ENCODE measurements around the gene SCYGR7. TPM values are rescaled to one million over a fixed set of nuclear protein-coding genes. Genes with fewer than 3 reads are reported as not detected.
"Not testable (repeated sequence)": the region's sequence is repeated elsewhere in the genome, so short reads cannot be mapped to it uniquely, and the experiment has no call there.

Gene SCYGR7
- total RNA-seq, 4 donors from 2014 or later, result not detected

- Histone ChIP-seq H3K4me1 (peaks cover 0 to 22% (median 19%) of the 10 kb centered on the region in 4 donors), H3K36me3 (no peaks in the 10 kb centered on the region), H3K4me3 (no peak overlapping the region), H3K27me3 (no peaks in the 10 kb centered on the region), H3K9me3 (no peaks in the 10 kb centered on the region), H3K27ac (replicated peaks in 1 of 4) (no peak overlapping the region)
- intact Hi-C loops (cut with DNase I), result no loop called here
- TF ChIP-seq POLR2AphosphoS5 (IDR thresholded peaks at IDR 0.05), result no peak
- TF ChIP-seq, protein P1, sequence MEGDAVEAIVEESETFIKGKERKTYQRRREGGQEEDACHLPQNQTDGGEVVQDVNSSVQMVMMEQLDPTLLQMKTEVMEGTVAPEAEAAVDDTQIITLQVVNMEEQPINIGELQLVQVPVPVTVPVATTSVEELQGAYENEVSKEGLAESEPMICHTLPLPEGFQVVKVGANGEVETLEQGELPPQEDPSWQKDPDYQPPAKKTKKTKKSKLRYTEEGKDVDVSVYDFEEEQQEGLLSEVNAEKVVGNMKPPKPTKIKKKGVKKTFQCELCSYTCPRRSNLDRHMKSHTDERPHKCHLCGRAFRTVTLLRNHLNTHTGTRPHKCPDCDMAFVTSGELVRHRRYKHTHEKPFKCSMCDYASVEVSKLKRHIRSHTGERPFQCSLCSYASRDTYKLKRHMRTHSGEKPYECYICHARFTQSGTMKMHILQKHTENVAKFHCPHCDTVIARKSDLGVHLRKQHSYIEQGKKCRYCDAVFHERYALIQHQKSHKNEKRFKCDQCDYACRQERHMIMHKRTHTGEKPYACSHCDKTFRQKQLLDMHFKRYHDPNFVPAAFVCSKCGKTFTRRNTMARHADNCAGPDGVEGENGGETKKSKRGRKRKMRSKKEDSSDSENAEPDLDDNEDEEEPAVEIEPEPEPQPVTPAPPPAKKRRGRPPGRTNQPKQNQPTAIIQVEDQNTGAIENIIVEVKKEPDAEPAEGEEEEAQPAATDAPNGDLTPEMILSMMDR (IDR thresholded peaks at IDR 0.05), result no peak
- no peak for TF ChIP-seq POLR2A (IDR thresholded peaks at IDR 0.05; ENCODE audit: low read depth)
- DNase-seq (ENCODE audit: extremely low spot score), result no peak
- WGBS, result 87% methylated on average over 4 of the region's 4 CpGs
These were observed 7.5 kb upstream of the SCYGR7 start for GRCh38 chr2:227720680-227721079.

DNA sequence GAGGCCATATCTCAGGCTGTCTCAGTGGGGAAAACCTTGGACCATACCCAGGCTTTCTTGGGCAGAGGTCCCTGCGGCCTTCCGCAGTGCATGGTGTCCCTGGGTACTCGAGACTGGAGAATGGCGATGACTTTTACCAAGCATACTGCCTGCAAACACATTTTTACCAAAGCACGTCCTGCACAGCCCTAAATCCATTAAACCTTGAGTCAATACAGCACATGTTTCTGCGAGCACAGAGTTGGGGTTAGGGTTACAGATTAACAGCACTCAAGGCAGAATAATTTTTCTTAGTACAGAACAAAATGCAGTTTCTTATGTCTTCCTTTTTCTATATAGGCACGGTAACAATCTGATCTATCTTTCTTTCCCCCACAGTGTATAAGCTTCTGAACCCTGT lies 5.3 kb upstream of the SCYGR7 start:
- H3K4me3 ChIP-seq; H3K27ac ChIP-seq (replicated peaks in 1 of 4); intact Hi-C loops (cut with DNase I); DNase-seq (ENCODE audit: extremely low spot score); H3K9me3 ChIP-seq; H3K27me3 ChIP-seq; H3K36me3 ChIP-seq: not testable (repeated sequence)
- H3K4me1 ChIP-seq, result peaks cover 0 to 13% (median 12%) of the 10 kb centered on the region in 4 donors
- WGBS, result 89% methylated on average over 7 of the region's 7 CpGs

GRCh38 chr2:227724394-227725039 lies 3.6 kb upstream of the SCYGR7 start, which contains the start of gene SCYGR6:
TSS of gene SCYGR6 (minus strand) at chr2:227724757. CDS start at chr2:227724757, 0 bp downstream.
- Histone ChIP-seq H3K4me3 (no peak within 1 kb of the TSS), H3K27ac (replicated peaks in 1 of 4) (no peak within 1 kb of the TSS), H3K27me3 (no peaks in the 10 kb centered on the region), H3K9me3 (no peaks in the 10 kb centered on the region), H3K36me3 (no peaks in the 10 kb centered on the region), H3K4me1 (no peaks in the 10 kb centered on the region)
- DNase-seq (ENCODE audit: extremely low spot score), result no peak
- intact Hi-C loops (cut with DNase I), result no loop called here
- TF ChIP-seq, protein P1 (IDR thresholded peaks at IDR 0.05), result no peak
- TF ChIP-seq POLR2A (IDR thresholded peaks at IDR 0.05; ENCODE audit: low read depth) (no peak), EP300 (IDR thresholded peaks at IDR 0.05) (no peak), POLR2AphosphoS5 (IDR thresholded peaks at IDR 0.05) (no peak)
- WGBS, result 90% methylated on average over 12 of the region's 15 CpGs

DNA sequence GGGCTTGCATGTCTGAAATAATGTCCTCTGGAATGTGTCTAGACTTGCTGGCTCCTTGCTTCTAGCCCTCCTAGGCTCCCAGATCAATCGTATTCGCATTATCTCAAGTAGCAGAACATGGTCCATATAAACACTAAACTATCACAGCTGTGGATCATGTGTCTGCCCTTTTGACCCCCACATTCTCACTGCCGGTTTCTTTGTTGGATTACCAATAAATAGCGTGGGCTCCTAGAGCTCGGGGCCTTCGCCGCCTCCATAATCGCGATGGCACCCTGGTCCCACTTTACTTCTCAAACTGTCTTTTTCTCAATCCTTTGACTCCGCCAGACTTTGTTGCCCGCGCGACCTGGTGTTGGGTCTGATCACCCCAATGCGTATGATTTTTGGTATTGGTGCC lies 11.2 kb downstream of the SCYGR7 start:
- no peaks in the 10 kb centered on the region for H3K36me3 ChIP-seq
- no peaks in the 10 kb centered on the region for H3K27me3 ChIP-seq
- TF ChIP-seq POLR2A (IDR thresholded peaks at IDR 0.05; ENCODE audit: low read depth) (no peak), EP300 (IDR thresholded peaks at IDR 0.05) (no peak), POLR2AphosphoS5 (IDR thresholded peaks at IDR 0.05) (no peak)
- TF ChIP-seq, protein P1 (IDR thresholded peaks at IDR 0.05), result no peak
- intact Hi-C loops (cut with DNase I), result no loop called here
- no peak overlapping the region for H3K27ac ChIP-seq (replicated peaks in 1 of 4)
- WGBS, result 69% methylated on average over 14 of the region's 14 CpGs
- H3K4me1 ChIP-seq, result no peaks in the 10 kb centered on the region
- no peak overlapping the region for H3K4me3 ChIP-seq
- DNase-seq (ENCODE audit: extremely low spot score), result no peak
- no peaks in the 10 kb centered on the region for H3K9me3 ChIP-seq

DNA sequence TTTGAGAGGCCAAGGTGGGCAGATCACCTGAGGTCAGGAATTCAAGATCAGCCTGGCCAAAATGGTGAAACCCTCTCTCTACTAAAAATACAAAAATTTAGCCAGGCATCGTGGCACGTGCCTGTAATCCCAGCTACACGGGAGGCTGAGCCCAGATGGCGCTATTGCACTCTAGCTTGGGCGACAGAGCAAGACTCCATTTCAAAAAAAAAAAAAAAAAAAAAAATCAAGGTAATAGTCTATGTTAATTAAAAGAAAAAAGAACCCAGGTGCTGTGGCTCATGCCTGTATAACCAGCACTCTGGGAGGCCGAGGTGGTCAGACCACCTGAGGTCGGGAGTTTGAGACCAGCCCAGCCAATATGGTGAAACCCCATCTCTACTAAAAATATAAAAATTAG lies 12.6 kb downstream of the SCYGR7 start:
- DNase-seq (ENCODE audit: extremely low spot score); H3K4me3 ChIP-seq; H3K27ac ChIP-seq (replicated peaks in 1 of 4); H3K9me3 ChIP-seq; H3K4me1 ChIP-seq; H3K27me3 ChIP-seq; H3K36me3 ChIP-seq; intact Hi-C loops (cut with DNase I): not testable (repeated sequence)
- 66% methylated on average over 7 of the region's 7 CpGs for WGBS

DNA sequence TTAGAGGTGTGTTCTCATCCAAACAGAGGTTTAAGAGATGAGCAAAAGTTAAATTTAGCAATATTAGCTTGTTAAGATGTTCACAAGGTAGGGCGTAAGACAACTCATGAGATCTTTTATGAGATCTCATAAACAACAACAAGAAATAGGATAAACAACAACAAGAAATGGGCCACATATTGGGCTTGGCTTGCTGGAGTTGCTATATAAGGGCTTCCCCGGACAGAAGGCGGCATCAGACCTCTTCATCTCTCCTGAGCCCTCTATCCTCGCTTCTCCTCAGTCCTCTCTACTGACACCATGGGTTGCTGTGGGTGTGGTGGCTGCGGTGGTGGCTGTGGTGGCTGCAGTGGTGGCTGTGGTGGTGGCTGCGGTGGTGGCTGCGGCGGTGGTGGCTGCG lies 17.5 kb downstream of the SCYGR7 start, which contains the start of gene SCYGR8:
Gene SCYGR8 (plus strand): TSS at position 301 of the 400 bp plus-strand sequence. CDS start 0 bp downstream, at position 301.
- no peak for DNase-seq (ENCODE audit: extremely low spot score)
- Histone ChIP-seq H3K9me3 (no peaks in the 10 kb centered on the region), H3K4me3 (no peak within 1 kb of the TSS), H3K27ac (replicated peaks in 1 of 4) (no peak within 1 kb of the TSS), H3K27me3 (no peaks in the 10 kb centered on the region), H3K4me1 (no peaks in the 10 kb centered on the region), H3K36me3 (no peaks in the 10 kb centered on the region)
- intact Hi-C loops (cut with DNase I), result no loop called here
- TF ChIP-seq, protein P1 (IDR thresholded peaks at IDR 0.05), result no peak
- TF ChIP-seq POLR2AphosphoS5 (IDR thresholded peaks at IDR 0.05) (no peak), EP300 (IDR thresholded peaks at IDR 0.05) (no peak), POLR2A (IDR thresholded peaks at IDR 0.05; ENCODE audit: low read depth) (no peak)
- 93% methylated on average over 3 of the region's 9 CpGs for WGBS

All from esophagus muscularis mucosa (tissue), 4 donors.